Transverse colon (tissue), 4 donors: ENCODE measurements around the gene HECW1.

Source experiments
- EP300 ChIP-seq: sonication (generic); formaldehyde crosslinking; IDR thresholded peaks from one replicate; pipeline ENCODE4 v1.6.1; 2017; ENCODE audit warnings: antibody characterized with exemption, low read depth
- POLR2A ChIP-seq: fragments of 450-650 bp; IDR thresholded peaks from one replicate; pipeline ENCODE4 v1.6.1; 2016; ENCODE audit warnings: antibody characterized with exemption, mild to moderate bottlenecking, moderate library complexity
- POLR2AphosphoS5 ChIP-seq, 3 donors: sonication (generic); formaldehyde crosslinking; IDR thresholded peaks; one replicate each; pipeline ENCODE4 v1.6.1; 2016; ENCODE audit warnings: antibody characterized with exemption in 3 of 3
- TF ChIP-seq, protein P1 (sequence below), 5 experiments: fragments of 200-600 bp in 3 of 5; fragments of 450-650 bp in 2 of 5; sonication (generic) in 3 of 5; IDR thresholded peaks; 1 replicate in 2 of 5; 2 replicates in 3 of 5; pipeline ENCODE4 v1.5.1; 2016 to 2017; ENCODE audit warnings: antibody characterized with exemption in 5 of 5, inconsistent platforms in 3 of 5, mild to moderate bottlenecking in 2 of 5, moderate library complexity in 1 of 5

DNA sequence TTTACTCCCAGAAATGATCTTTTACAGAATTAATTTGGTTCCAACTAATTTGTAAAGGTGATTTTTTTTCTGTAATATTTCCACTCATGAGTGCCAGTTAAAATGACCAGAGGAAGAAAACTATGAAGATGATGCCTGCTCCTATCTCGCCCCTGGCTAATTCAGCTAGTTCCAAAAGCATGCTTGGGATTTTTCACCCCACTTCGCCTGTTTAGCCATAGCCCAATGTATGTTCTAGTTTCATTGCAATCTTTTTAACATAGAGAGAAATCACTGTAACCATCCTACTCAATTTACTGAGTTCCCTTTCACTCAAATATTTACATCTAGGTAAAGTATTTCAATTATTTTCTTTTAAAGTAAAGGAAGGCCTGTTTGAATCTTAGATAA lies 447.5 kb downstream of the HECW1 start:
- TF ChIP-seq EP300: no peak
- TF ChIP-seq, protein P1, sequence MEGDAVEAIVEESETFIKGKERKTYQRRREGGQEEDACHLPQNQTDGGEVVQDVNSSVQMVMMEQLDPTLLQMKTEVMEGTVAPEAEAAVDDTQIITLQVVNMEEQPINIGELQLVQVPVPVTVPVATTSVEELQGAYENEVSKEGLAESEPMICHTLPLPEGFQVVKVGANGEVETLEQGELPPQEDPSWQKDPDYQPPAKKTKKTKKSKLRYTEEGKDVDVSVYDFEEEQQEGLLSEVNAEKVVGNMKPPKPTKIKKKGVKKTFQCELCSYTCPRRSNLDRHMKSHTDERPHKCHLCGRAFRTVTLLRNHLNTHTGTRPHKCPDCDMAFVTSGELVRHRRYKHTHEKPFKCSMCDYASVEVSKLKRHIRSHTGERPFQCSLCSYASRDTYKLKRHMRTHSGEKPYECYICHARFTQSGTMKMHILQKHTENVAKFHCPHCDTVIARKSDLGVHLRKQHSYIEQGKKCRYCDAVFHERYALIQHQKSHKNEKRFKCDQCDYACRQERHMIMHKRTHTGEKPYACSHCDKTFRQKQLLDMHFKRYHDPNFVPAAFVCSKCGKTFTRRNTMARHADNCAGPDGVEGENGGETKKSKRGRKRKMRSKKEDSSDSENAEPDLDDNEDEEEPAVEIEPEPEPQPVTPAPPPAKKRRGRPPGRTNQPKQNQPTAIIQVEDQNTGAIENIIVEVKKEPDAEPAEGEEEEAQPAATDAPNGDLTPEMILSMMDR (IDR thresholded peaks at IDR 0.05): no peak
- TF ChIP-seq POLR2A: no peak
- no peak for TF ChIP-seq POLR2AphosphoS5 (IDR thresholded peaks at IDR 0.05)
